ENCODE data around the gene CLDN6. TPM values are rescaled to one million over a fixed set of nuclear protein-coding genes. Genes with fewer than 3 reads are reported as not detected.

CLDN6 gene
- total and polyA plus RNA-seq, 2 of the 13 experiments (the other 11 are each of a cell fraction or from before 2014, with no cell fraction given): 5.9 to 7.6 TPM

GRCh38 chr16:3065069-3065741 is 47.2 kb upstream of the CLDN6 start, which contains the start of gene IL32 (continued):
- no peak for TF ChIP-seq USF2 (IDR thresholded peaks at IDR 0.05; ENCODE audit: low read depth, low read length)
- TF ChIP-seq USF2 (CRISPR knock-in tag; IDR thresholded peaks at IDR 0.05; ENCODE audit: borderline replicate concordance): no peak
- no peak for TF ChIP-seq ZNF503 (CRISPR knock-in tag; IDR thresholded peaks at IDR 0.05)
- no peak for TF ChIP-seq PRPF4 (IDR thresholded peaks at IDR 0.05; ENCODE audit: low read depth, low read length, poor library complexity, severe bottlenecking)
- TF ChIP-seq ZNF350 (CRISPR knock-in tag; IDR thresholded peaks at IDR 0.05; ENCODE audit: borderline replicate concordance, low read depth): peak; percentile 62; the same call in 1 of the 2 replicates
- TF ChIP-seq ZNF142 (CRISPR knock-in tag; IDR thresholded peaks at IDR 0.05): 0 out of 2 replicates have a peak, but pooled peaks have one; percentile 14
- TF ChIP-seq SIN3A (IDR thresholded peaks at IDR 0.05; ENCODE audit: borderline replicate concordance, low read depth, low read length): peak; percentile 83
- no peak for TF ChIP-seq SMAD9 (CRISPR knock-in tag; IDR thresholded peaks at IDR 0.05)
- TF ChIP-seq ZNF318 (CRISPR knock-in tag; IDR thresholded peaks at IDR 0.05): no peak
